GM10248 (cell line): Measurements from ENCODE around the gene ADAMTS16.

ENCODE experiments used
- CTCF ChIA-PET: fragments of 300-600 bp; sonication (Branson Sonifier 250); formaldehyde crosslinking; extraction: SDS; loops from one replicate; lab custom pipeline; 2021; ENCODE audit warnings: antibody characterized with exemption; lab: Yijun Ruan, JAX
- POLR2A ChIA-PET: fragments of 350-650 bp; sonication (Branson Sonifier 250); formaldehyde crosslinking; extraction: SDS; loops from one replicate; lab custom pipeline; 2020; ENCODE audit warnings: antibody characterized with exemption; lab: Yijun Ruan, JAX
- DNase-seq: peaks from one replicate; pipeline ENCODE4 v3.0.0; 2012; ENCODE audit errors: extremely low spot score
- CTCF ChIP-seq: IDR thresholded peaks from 2 replicates; pipeline ENCODE4 v1.5.1; 2012; ENCODE audit warnings: mild to moderate bottlenecking, low read depth; ENCODE audit errors: extremely low read depth, missing control alignments, control extremely low read depth

Gene ADAMTS16

GRCh38 chr5:5295351-5295750, 155.2 kb downstream of the ADAMTS16 start:
- TF ChIP-seq CTCF: no peak
- CTCF ChIA-PET: interaction anchor here (1.0 kb wide), 1 partner anchor 9 kb away, joined by 3 read pairs; no protein-coding TSS in a partner anchor
- no peak for DNase-seq
- POLR2A ChIA-PET: no interaction called here

DNA sequence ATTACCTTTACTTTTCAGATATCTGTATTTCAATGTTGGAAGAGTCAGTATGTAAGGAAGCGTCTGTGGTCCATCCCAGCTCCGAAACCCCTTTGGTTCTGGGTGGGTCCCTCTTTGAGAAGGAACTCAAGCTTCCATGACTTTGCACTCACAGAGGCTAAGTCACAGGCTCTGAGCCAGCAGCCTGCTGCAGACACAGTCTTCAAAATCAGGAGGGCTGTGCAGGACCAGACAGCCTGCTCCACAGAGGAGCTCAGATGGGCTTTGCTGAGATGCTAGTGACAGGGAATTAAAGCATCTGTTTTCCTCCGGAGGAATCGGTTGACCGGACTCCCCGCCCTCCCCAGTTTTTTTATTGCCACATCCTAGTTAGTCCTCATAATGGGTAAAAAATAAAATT, 155.9 kb downstream of the ADAMTS16 start:
- no peak for DNase-seq
- ChIA-PET CTCF (interaction anchor here (1.0 kb wide), 1 partner anchor 9 kb away, joined by 3 read pairs; no protein-coding TSS in a partner anchor), POLR2A (no interaction called here)
- TF ChIP-seq CTCF: no peak

DNA sequence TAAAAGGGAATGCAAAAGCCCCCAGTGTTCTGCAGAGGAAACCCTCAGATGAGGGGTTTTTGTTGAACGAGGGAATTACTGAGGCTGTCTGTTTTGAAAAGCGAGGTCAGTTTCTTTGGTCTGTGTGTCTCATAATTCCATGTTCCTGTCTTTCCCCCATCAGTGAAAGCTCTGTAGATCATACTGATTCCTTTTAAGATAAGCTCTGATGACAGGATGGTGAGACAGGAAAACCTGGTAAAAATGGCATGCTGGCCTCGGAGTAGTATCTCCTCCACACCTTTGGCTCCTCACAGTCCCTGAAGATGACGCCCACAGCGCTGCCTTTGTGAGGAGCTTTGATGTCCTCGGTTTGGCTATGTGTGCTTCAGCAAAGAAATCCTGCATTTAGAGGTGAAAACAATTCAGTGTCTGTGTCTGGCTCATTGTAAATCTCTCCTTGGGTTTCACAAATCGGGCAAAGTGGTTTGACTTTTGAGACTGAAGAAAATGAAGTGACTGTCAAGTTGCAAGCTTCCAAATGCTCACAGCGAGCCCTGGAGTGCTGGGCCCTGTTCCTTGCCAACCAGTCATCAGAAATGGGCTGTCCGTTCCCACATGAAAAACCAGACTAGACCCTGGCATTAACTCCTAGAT, 157.4 kb downstream of the ADAMTS16 start:
- DNase-seq: no peak
- CTCF ChIA-PET: interaction anchor here (1.0 kb wide), 1 partner anchor 9 kb away, joined by 3 read pairs; no protein-coding TSS in a partner anchor
- TF ChIP-seq CTCF: no peak
- POLR2A ChIA-PET: no interaction called here

GRCh38 chr5:5298068-5298633, 158.0 kb downstream of the ADAMTS16 start:
- ChIA-PET CTCF (interaction anchor here (1.0 kb wide), 1 partner anchor 10 kb away, joined by 3 read pairs; no protein-coding TSS in a partner anchor), POLR2A (no interaction called here)
- TF ChIP-seq CTCF: no peak
- DNase-seq: no peak

- ChIA-PET CTCF (interaction anchor here (0.9 to 1.3 kb wide), 2 partner anchors 14 to 21 kb away, joined by 3 to 4 read pairs; no protein-coding TSS in a partner anchor), POLR2A (no interaction called here)
- no peak for DNase-seq
- no peak for TF ChIP-seq CTCF
Measured at GRCh38 chr5:5298841-5299541, 158.9 kb downstream of the ADAMTS16 start.

GRCh38 chr5:5301176-5301575, 161.0 kb downstream of the ADAMTS16 start:
- TF ChIP-seq CTCF: no peak
- CTCF ChIA-PET: no interaction called here
- POLR2A ChIA-PET: no interaction called here
- no peak for DNase-seq
